Breast epithelium (tissue), 4 donors: Measurements from ENCODE around the gene VN1R4. TPM values are rescaled to one million over a fixed set of nuclear protein-coding genes. Genes with fewer than 3 reads are reported as not detected.
"Not testable (repeated sequence)": the region's sequence is repeated elsewhere in the genome, so short reads cannot be mapped to it uniquely, and the experiment has no call there.

Experiments
- DNase-seq, 2 donors: peaks; one replicate each; pipeline ENCODE4 v3.0.0-alpha.2; 2019; ENCODE audit warnings: low spot score in 2 of 2
- H3K27ac ChIP-seq, 2 donors: fragments of 200-600 bp; sonication (generic) in 1 of 2; one replicate each; pipeline ENCODE4 v1.5.1; 2016 to 2019; ENCODE audit warnings: mild to moderate bottlenecking in 1 of 2
- H3K27me3 ChIP-seq, 2 donors: fragments of 200-600 bp; sonication (generic) in 1 of 2; one replicate each; pipeline versions ENCODE4 v1.5.1 to v1.6.0; 2017 to 2019; ENCODE audit warnings: control low read depth in 1 of 2, mild to moderate bottlenecking in 1 of 2
- H3K36me3 ChIP-seq: fragments of 200-600 bp; one replicate; pipeline ENCODE4 v1.5.1; 2019
- H3K4me1 ChIP-seq, 2 donors: fragments of 200-600 bp; sonication (generic); one replicate each; pipeline ENCODE4 v1.5.1; 2016 to 2019; ENCODE audit warnings: control low read depth in 1 of 2
- H3K4me3 ChIP-seq, 3 donors: fragments of 200-600 bp; sonication (generic); 1 replicate in 2 of 3; 2 replicates in 1 of 3; pipeline ENCODE4 v1.5.1; 2016 to 2019; ENCODE audit warnings: mild to moderate bottlenecking in 3 of 3, moderate library complexity in 2 of 3
- H3K9me3 ChIP-seq, 2 donors: fragments of 200-600 bp; sonication (generic) in 1 of 2; one replicate each; pipeline ENCODE4 v1.5.1; 2016 to 2019; ENCODE audit warnings: control low read depth in 1 of 2
- POLR2A ChIP-seq: fragments of 450-650 bp; IDR thresholded peaks from one replicate; pipeline ENCODE4 v1.6.1; 2016; ENCODE audit warnings: antibody characterized with exemption, mild to moderate bottlenecking, moderate library complexity
- POLR2AphosphoS5 ChIP-seq, 3 donors: sonication (generic); formaldehyde crosslinking; IDR thresholded peaks; one replicate each; pipeline ENCODE4 v1.6.1; 2017; ENCODE audit warnings: antibody characterized with exemption in 3 of 3
- intact Hi-C: fragments of 100-400 bp; cut with DNase I; formaldehyde crosslinking; loops from one replicate; pipeline ENCODE4 v1.15.1; 2023; ENCODE audit warnings: low total_unique reads
- total RNA-seq, 3 donors: library from RNA; depleted of rRNA; stranded (reverse); fragments of >200 nt; gene quantifications; one replicate each; pipeline ENCODE4 v1.1.0, GENCODE V29; 2016
- TF ChIP-seq, protein P1 (sequence below), 3 donors: fragments of 450-650 bp; IDR thresholded peaks; one replicate each; pipeline ENCODE4 v1.5.1; 2016 to 2017; ENCODE audit warnings: antibody characterized with exemption in 3 of 3, mild to moderate bottlenecking in 3 of 3, moderate library complexity in 3 of 3

VN1R4 gene, protein sequence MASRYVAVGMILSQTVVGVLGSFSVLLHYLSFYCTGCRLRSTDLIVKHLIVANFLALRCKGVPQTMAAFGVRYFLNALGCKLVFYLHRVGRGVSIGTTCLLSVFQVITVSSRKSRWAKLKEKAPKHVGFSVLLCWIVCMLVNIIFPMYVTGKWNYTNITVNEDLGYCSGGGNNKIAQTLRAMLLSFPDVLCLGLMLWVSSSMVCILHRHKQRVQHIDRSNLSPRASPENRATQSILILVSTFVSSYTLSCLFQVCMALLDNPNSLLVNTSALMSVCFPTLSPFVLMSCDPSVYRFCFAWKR
- not detected for total RNA-seq

DNA sequence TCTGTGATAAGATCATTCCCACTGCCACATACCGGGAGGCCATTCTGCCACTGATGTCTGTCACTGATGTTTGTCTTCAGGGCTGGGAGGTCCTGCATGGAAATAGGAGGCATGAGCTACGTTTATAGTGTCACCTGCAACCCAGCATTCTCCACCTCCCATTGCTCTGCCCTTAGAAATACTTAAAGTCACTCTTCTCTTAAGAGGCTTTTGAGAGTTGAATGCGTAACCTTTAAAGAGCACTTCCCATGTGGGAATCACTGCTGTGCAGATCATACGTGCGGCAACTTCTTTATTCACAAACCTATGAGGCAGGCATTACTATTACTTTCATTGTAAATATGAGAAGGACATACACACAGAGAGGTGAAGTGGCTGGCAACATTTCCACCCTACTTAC, at the start of gene VN1R4:
VN1R4 (minus strand) TSS at position 101 of the 400 bp plus-strand sequence; CDS start at position 43, 58 bp downstream.
- DNase-seq, H3K27me3 ChIP-seq, H3K36me3 ChIP-seq, H3K4me1 ChIP-seq, H3K27ac ChIP-seq, H3K4me3 ChIP-seq, intact Hi-C loops: not testable (repeated sequence)
- H3K9me3 ChIP-seq: peaks cover 0 to 12% of the 10 kb centered on the region in 2 donors

DNA sequence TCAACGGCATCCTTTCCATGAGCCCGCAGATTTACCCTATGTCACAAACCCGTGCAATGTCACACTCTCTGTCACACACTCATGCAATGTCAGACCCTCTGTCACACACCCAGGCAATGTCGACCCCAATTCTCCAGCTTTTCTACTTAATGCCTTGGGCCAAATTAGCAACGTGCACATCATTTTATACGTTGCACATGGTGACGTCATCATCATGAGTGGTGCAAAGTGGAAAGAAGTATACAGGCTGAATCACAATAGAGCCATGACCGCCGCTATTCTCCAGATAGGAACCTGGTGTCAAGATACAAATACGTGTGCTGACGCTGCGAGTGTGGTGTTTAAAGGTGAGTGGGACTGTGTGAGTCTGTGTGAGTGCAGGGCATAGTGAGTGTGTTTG, 44.4 kb upstream of the VN1R4 start:
- no peak for DNase-seq
- no peak overlapping the region for H3K4me3 ChIP-seq
- TF ChIP-seq POLR2A (no peak), POLR2AphosphoS5 (IDR thresholded peaks at IDR 0.05) (no peak)
- TF ChIP-seq, protein P1, sequence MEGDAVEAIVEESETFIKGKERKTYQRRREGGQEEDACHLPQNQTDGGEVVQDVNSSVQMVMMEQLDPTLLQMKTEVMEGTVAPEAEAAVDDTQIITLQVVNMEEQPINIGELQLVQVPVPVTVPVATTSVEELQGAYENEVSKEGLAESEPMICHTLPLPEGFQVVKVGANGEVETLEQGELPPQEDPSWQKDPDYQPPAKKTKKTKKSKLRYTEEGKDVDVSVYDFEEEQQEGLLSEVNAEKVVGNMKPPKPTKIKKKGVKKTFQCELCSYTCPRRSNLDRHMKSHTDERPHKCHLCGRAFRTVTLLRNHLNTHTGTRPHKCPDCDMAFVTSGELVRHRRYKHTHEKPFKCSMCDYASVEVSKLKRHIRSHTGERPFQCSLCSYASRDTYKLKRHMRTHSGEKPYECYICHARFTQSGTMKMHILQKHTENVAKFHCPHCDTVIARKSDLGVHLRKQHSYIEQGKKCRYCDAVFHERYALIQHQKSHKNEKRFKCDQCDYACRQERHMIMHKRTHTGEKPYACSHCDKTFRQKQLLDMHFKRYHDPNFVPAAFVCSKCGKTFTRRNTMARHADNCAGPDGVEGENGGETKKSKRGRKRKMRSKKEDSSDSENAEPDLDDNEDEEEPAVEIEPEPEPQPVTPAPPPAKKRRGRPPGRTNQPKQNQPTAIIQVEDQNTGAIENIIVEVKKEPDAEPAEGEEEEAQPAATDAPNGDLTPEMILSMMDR (IDR thresholded peaks at IDR 0.05): no peak
- peaks cover 2 to 9% of the 10 kb centered on the region in 2 donors for H3K9me3 ChIP-seq
- H3K4me1 ChIP-seq: no peaks in the 10 kb centered on the region
- intact Hi-C loops: no loop called here
- no peak overlapping the region for H3K27ac ChIP-seq
- no peaks in the 10 kb centered on the region for H3K36me3 ChIP-seq
- peaks cover 3 to 49% of the 10 kb centered on the region in 2 donors for H3K27me3 ChIP-seq

GRCh38 chr19:53311044-53311443, 43.5 kb upstream of the VN1R4 start:
- intact Hi-C loops: no loop called here
- H3K4me1 ChIP-seq: no peaks in the 10 kb centered on the region
- H3K4me3 ChIP-seq: no peak overlapping the region
- peaks cover 2 to 9% of the 10 kb centered on the region in 2 donors for H3K9me3 ChIP-seq
- no peak overlapping the region for H3K27ac ChIP-seq
- H3K36me3 ChIP-seq: no peaks in the 10 kb centered on the region
- TF ChIP-seq, protein P1 (IDR thresholded peaks at IDR 0.05): no peak
- no peak for TF ChIP-seq POLR2AphosphoS5 (IDR thresholded peaks at IDR 0.05)
- no peak for TF ChIP-seq POLR2A
- H3K27me3 ChIP-seq: peaks cover 3 to 49% of the 10 kb centered on the region in 2 donors
- no peak for DNase-seq

DNA sequence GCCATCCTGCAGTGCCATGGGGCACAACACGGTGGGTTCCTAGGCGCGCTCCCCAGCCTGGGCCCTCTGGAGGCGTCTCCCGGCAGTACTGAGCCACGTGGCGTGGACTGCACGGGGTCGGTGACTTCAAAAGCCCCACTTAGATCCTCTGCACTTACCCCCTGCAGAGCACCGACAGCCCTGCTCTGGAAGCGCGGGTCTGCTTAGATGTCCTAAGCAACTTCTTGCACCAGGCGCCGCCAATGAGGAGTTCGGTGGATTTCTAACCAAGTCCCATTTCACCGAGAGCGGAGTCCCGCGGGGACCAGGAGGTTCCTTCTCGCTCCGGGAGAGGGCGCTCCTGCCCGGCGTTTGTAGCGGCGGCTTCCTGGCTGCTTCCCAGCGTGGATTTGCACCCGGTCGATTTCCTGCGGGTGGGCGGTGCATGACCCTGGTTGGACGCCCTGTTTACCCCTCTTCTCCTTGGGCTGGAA, 40.9 kb upstream of the VN1R4 start:
- TF ChIP-seq POLR2AphosphoS5 (IDR thresholded peaks at IDR 0.05) (no peak), POLR2A (no peak)
- TF ChIP-seq, protein P1 (IDR thresholded peaks at IDR 0.05): peak in 2 of 3 donors; percentile 30 to 40
- H3K27me3 ChIP-seq: peaks cover 3 to 46% of the 10 kb centered on the region in 2 donors
- no peak for DNase-seq

DNA sequence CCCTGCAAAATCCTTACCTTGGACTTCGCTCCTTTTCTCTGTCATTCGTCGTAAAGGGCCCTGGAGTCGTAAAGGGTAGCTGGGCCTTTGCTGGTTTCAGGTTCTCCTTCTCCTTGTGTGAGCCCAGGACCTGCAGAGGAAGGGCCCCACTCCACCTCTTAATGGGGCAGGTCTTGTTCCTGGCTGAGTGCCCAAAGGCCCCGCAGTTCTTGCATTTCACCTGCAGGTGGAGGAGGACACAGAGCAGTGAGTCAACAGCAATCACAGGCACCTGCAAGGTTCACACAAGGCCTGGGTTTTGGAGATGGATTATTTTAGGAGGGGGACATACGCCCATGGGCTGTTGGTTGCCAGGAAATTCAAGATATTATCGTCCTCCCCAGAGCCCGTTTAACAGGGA, 33.8 kb upstream of the VN1R4 start:
- H3K27me3 ChIP-seq, H3K36me3 ChIP-seq, H3K4me3 ChIP-seq, DNase-seq, H3K4me1 ChIP-seq, intact Hi-C loops, H3K27ac ChIP-seq, H3K9me3 ChIP-seq: not testable (repeated sequence)

More for the DNA sequence above, 40.9 kb upstream of the VN1R4 start:
- H3K27ac ChIP-seq: no peak overlapping the region
- intact Hi-C loops: no loop called here
- H3K4me1 ChIP-seq: no peaks in the 10 kb centered on the region
- H3K9me3 ChIP-seq: peaks cover 2 to 9% of the 10 kb centered on the region in 2 donors
- H3K4me3 ChIP-seq: peak overlapping the region in 2 of 3 donors; percentile 3 to 45
- H3K36me3 ChIP-seq: no peaks in the 10 kb centered on the region

DNA sequence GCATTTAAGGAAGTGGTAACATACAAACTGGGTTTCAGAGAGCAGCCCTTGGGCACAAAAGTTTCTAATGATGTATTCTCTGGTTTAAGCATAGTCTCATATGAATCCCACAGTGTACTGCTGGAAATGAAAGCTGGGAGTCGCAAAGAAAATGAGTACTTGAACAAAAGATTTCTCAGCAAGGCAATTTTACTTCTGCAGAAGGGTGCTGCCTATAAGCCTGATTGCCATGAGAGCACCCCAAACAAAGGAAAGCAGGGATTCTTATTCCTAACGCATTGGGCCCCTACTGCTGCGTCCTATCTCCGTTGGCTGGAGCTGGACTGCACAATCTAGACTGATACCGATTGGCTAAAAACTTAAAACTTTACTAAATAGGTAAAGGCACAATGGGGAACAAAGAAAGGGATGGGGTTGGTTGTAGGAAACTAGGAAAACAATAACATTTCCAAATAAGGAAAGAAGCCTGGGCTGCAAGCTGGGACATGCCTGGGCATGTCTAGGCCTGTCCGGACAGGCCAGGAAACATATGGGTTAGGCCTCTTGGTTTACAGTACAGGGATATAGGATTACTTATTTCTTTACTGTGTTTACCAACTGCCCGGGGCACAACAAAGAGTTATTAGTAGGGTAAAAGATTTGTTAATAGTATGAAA, 27.4 kb upstream of the VN1R4 start:
- no peaks in the 10 kb centered on the region for H3K27me3 ChIP-seq
- H3K4me1 ChIP-seq: no peaks in the 10 kb centered on the region
- H3K36me3 ChIP-seq: no peaks in the 10 kb centered on the region
- intact Hi-C loops: no loop called here
- no peak overlapping the region for H3K4me3 ChIP-seq
- TF ChIP-seq, protein P1 (IDR thresholded peaks at IDR 0.05): no peak
- no peak for TF ChIP-seq POLR2A
- no peak for TF ChIP-seq POLR2AphosphoS5 (IDR thresholded peaks at IDR 0.05)
- peaks cover 29 to 47% of the 10 kb centered on the region in 2 donors for H3K9me3 ChIP-seq
- H3K27ac ChIP-seq: no peak overlapping the region
- no peak for DNase-seq
